Occipital lobe (tissue), 2 donors: ENCODE results near the gene MMP21. TPM values are rescaled to one million over a fixed set of nuclear protein-coding genes. Genes with fewer than 3 reads are reported as not detected.

Experiments
- DNase-seq: peaks from one replicate; lab custom pipeline; 2025; lab: John Stamatoyannopoulos, UW
- total RNA-seq: library from RNA; depleted of rRNA; stranded (reverse); fragments of >200 nt; gene quantifications from one replicate; pipeline ENCODE4 v1.2.3, GENCODE V29; 2014

The MMP21 gene
- total RNA-seq, 1 donor from 2014 or later: not detected

- DNase-seq: no peak
Measured at GRCh38 chr10:125792342-125793300, 17.0 kb upstream of the MMP21 start.

GRCh38 chr10:125788156-125789034 is 12.8 kb upstream of the MMP21 start:
- DNase-seq: no peak

- no peak for DNase-seq
Measured at GRCh38 chr10:125785791-125786190, 10.2 kb upstream of the MMP21 start.

- DNase-seq: no peak
Measured at GRCh38 chr10:125783957-125784356, 8.3 kb upstream of the MMP21 start.

DNA sequence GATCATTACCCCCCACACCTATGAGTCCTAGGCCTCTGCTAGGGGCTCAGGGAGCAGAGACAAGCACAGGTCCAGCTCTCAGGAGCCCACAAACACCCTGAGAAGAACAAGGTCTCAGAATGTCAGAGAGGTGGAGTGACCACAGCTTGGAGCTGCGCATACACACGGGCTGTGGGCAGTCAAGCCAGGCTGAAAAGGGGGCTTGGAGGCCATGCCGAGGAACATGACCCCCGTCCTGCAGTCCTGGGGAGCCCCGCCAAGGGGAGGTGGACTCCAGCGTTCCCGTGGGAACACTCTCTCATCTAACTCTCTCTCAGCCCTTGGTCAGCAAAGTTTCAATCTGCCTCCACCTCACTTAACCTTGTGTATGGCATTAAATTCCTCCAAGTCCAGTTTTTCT is 7.8 kb upstream of the MMP21 start:
- no peak for DNase-seq

- no peak for DNase-seq
Measured at GRCh38 chr10:125782616-125783015, 7.0 kb upstream of the MMP21 start.

DNA sequence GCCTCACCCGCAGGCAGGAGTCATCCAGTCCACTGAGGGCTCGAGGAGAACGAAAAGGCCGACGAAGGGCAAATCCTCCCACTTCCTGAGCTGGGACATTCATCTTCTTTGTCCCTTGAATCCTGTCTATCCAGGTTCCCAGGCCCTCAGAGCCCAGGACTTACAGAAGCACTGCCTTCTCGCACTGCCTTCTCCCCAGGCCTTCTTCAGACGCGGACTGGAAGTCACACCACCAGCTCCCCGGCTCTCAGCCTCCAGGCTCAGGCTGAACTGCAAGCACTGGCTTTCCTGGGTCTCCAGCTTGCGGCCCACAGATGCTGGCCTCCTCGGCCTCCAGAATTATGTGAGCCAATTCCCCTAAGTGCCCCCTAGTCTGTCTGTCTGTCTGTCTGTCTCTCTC is 6.4 kb upstream of the MMP21 start:
- DNase-seq: no peak

- no peak for DNase-seq
Measured at GRCh38 chr10:125781374-125781773, 5.8 kb upstream of the MMP21 start.

DNA sequence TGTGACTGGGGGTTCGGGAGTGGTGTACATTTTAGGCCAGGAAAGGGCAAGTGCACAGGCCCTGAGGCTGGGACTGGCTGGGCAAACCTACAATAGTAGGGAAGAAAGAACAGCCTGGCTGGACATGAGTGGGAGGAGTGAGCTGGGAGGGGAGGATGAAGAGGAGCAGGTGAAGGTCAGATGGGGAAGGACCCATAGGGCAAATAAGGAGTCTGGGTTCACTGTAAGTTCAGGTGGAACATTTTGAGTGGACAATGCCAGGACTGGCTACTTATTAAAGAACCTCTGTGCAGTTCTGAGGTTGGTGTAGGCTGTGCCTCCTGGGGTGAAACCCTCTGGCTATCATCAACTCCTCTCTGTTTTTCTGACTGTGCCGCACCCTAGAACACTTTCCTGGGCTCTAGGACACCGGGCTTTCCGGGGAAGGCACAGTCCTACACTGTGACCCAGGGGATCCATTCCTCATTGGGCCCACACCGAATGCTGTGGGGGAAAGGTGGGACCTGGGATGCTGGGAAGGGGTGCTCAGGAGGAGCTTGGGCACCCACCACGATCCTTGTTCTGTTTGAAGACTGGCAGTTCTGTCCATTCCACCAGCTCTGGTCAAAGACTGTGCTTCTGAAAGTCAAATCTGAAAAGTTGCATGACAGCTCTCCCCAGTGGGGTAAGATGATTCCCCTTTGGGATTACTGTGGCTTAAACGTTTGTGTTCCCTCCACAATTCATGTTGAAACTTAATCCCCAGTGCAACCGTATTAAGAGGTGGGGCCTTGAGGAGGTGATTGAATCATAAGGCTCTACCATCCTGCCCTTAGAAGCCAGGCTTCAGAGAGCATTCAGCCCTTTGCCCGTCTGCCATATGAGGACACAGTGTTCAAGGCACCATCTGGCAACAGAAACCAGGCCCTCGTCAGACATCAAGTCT is 4.0 kb upstream of the MMP21 start:
- DNase-seq: no peak

GRCh38 chr10:125778556-125778955 is 2.9 kb upstream of the MMP21 start:
- no peak for DNase-seq

DNA sequence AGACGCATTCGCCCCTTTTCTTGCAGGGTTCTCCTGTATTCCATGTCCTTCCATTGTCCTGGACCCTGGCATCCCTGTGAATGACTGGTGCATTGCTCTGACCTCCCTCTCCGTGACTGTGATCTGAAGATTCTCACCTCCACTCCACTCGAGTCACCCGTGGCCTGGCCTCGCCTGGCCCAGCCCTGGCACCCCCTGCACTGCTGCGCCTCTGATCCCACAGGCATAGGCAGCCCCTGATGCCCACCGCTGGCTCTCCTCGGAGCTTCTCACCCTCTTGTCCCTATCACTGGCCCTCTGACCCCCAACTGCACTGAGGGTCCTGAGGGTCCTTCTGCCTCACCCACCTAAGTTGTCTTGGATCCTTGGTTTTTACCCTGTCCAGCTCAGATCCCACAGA is 2.2 kb upstream of the MMP21 start:
- no peak for DNase-seq

- no peak for DNase-seq
Measured at GRCh38 chr10:125774581-125775191, 935 bp downstream of the MMP21 start.

GRCh38 chr10:125773687-125774543 is 1.7 kb downstream of the MMP21 start:
- DNase-seq: no peak

DNA sequence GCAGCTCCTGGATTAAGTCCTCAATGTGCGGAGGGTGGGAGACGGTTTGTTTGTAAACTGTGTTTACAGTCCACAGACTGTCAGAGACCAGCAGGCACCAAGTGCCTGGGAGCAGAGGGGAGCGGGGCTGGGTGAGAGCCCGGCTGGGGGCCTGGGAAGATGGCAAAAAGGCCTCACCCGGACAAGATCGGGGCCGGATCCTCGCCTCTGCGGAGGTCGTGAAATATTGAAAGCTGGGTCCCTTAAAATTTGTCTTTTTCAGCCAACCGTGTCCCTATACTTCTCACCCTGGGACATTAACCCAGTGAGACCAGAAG is 2.8 kb downstream of the MMP21 start:
- DNase-seq: no peak

DNA sequence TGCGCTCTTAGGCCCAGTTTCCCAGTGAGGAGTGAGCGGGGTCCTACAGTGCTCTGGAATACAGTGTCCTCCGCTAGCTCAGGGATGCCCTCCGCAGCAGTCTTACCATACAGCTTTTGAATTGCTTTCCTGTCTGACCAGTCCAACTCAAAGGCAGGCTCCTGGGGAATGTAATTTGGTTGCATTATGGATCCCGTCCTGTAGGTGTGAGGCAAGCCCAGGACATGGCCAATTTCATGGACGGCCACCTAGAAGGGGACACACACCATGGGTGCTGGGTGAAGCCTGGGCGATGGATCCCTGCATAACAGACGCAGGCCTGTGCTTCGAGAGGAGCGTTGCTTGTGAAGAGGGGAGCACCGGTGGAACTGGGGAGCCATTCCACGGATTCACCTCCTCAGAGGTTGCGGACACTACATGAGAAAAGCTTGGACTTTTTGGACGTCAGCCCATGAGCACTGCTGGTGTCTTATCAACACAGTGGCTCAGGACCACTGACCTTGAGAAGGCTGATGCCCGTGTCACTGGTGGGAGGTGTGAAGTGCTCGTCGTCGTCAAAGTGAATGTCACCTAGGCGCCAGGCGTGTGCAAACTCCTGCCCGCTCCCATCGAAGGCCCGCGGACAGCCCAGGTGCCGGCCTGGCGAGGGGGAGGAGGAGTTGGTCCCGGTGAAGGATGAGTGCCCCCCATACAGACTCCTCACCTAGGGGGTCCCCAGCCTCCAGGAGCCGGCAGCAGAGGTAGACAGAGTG is 3.3 kb downstream of the MMP21 start:
- DNase-seq: no peak

GRCh38 chr10:125770844-125771243 is 4.8 kb downstream of the MMP21 start:
- DNase-seq: no peak

DNA sequence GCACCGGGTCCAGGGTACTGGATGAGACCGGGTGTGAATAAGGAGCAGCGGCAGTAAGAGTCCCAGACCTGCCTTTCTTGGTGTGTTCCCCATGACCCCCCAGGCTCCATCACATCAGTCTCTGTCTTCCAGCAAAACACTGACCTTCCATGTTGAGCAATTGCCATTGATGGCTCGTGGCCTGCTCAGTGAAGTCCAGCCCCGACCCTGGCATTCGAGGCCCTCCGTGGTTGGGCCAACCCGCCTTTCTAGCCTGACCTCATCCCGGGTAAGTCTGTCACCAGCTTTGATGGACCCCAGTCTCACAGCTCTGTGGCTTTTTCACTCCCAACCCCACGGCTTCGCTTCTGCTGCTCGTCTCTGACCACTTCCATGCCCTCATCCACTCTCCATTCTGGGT is 6.4 kb downstream of the MMP21 start:
- DNase-seq: no peak

DNA sequence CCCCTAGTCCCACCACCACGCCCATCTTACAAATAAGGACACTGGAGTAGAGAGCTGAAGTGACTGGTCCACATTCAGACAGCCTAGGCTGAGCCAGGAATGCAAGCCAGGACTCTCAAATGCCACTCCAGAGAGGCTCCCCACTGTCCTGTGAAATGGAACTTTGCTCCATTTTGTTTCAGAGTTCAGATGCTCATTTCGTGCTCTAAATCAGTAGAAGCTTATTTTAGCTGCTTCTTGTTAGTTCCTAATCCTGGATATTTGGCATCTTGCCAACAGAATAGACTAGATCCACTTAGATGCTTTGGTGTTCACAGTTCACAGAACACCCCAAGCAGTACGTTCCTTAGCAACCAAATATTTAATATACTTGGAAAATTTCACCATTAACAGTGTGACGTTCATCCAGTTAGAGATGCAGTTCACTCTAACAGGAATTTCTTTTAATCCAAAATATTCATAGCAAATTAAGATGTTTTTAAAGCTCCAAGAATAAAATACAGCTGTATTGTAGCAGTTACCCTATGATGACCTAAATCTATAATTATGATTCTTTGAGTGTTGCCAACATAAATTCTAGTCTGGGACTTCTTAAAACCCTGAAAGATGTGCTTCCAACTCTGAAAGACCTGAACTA is 7.3 kb downstream of the MMP21 start:
- DNase-seq: no peak

DNA sequence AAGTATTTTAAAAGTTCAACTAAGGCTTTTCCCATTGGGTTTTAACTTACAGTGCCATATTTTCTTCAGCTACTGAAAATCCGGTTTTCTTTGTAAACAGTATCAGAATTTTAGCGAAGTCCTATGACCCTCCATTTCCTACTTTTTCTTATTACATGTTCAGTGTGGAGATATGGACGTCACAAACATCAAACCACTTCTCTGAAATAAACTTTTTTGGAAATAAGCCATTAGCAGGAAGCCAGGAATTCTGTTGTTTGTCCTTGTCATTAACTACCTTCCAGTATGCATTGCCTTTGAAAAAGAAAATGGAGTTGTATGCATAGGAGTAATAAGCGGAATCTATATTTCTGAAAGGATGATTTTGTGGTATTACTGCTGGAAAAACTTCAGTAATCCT is 9.1 kb downstream of the MMP21 start:
- DNase-seq: no peak
